Measurements from ENCODE around the gene ALK. TPM values are rescaled to one million over a fixed set of nuclear protein-coding genes. Genes with fewer than 3 reads are reported as not detected.

ALK gene
- total RNA-seq, 1 experiment from 2014 or later: 0.37 TPM

- peak; percentile 54 for DNase-seq (ENCODE audit: low read depth)
Observed at GRCh38 chr2:29455200-29455860, 466.1 kb downstream of the ALK start.

DNA sequence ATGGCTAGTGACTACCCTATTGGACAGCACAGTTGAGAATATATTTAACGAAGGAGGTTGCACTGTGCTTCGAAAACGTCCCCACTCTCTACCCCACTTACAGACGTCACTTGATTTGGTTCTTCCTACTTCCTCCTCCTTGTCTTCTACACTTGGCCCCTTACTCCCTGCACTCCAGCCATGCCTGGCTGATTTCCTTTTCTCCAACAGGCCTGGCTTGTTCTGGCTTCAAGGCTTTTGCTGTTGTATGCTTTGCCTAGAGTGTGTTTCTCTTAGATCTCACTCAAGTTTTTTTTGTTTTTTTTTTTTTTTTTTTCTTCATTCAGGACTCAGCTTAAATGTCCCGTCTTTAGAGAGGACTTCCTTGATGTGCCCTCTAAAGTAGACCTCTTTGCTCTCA is 469.4 kb downstream of the ALK start:
- no peak for DNase-seq (ENCODE audit: low read depth)

DNA sequence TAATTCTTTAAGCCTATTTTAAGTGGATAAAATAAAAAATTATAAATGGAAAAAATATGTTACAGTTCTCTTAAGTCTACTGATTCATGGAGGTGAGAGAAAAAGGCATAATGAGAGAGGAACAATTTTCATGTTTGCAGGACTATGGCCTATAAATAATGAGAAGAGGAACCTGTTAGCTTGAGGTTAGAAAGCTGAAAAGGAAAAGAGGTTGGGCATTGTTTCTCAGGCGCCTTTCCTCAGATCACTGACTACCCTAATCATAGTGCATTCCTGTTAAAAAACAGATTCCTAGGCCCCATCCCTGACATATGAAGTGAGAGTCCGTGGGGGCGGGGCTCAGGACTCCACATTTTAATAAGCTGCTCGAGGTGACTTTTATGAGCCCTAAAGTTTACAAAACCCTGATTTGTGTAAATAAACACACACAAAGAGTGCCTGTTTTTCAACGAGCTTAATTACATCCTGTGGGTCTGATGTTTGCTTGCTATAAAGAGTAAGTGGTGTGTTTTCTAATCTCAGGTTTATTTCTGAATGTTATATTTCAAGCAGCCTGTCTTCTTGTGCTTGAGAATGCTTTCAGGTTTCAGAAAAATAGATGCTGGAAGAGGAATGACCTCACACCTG is 470.7 kb downstream of the ALK start:
- DNase-seq (ENCODE audit: low read depth): no peak

DNA sequence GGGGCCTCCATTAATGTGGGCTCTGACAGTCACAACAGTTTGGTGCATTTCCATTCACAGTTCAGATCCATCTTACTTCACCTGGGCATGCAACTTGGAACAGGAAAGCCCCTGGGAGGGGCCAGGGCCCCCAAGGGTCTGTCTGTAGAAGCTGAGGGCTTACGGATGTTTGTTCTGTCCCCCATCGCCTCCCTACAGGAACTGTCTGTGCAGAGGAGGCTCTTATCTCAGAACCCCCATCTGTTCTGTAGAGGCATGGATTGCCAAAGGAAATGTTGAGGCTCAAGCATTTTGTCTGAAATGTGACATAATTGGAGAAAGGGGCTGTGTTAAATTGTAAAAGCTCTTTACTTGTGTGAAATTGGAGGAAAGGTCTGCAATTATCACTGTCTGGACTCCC is 471.9 kb downstream of the ALK start:
- DNase-seq (ENCODE audit: low read depth): no peak

- DNase-seq (ENCODE audit: low read depth): no peak
Observed at GRCh38 chr2:29448096-29448688, 473.2 kb downstream of the ALK start.

GRCh38 chr2:29447513-29447912 is 473.9 kb downstream of the ALK start:
- DNase-seq (ENCODE audit: low read depth): no peak

- no peak for DNase-seq (ENCODE audit: low read depth)
Observed at GRCh38 chr2:29446847-29447246, 474.5 kb downstream of the ALK start.

- DNase-seq (ENCODE audit: low read depth): peak; percentile 55
Observed at GRCh38 chr2:29444150-29444549, 477.2 kb downstream of the ALK start.

DNA sequence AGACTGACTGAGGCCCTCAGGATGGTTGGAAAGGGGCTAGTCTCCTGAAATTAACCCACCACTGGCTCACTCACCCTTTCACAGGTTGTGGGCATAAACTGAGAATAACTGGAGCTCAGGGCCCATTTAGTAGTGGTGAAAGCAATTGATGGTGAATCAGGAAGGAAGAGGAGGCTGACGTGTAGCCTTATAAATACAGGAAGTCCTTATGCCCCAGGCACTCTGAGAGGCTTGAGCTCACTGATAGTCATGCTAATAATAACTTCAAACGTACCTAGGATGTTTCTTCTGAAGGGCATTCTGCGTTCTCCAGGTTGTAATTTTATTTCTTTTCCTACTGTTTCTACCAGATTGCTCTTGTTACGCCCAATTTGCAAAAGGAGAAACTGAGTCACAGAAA is 477.8 kb downstream of the ALK start:
- DNase-seq (ENCODE audit: low read depth): peak; percentile 93

GRCh38 chr2:29443151-29443550 is 478.2 kb downstream of the ALK start:
- no peak for DNase-seq (ENCODE audit: low read depth)

GRCh38 chr2:29440921-29441623 is 480.3 kb downstream of the ALK start:
- DNase-seq (ENCODE audit: low read depth): no peak

GRCh38 chr2:29433920-29434319 is 487.5 kb downstream of the ALK start:
- no peak for DNase-seq (ENCODE audit: low read depth)

GRCh38 chr2:29433128-29433527 is 488.3 kb downstream of the ALK start:
- no peak for DNase-seq (ENCODE audit: low read depth)

DNA sequence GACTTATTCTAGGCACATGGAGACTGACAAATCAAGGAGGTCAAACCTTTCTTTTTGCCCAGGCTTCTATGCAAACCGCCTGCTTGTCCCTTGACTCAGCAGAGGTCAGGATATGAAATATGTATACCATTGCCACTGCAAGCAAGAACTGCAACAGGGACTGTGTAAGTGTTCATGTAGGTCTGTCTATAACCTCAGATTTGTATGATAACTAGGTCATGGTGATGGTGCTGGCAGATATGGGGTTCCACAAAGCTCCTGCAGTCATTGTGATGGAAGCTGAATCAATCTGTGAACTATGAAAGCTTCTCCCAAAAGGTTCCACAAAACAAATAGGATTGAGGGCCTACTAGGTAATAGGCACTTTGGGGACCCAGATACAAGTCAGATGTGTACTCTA is 489.9 kb downstream of the ALK start:
- DNase-seq (ENCODE audit: low read depth): no peak

DNA sequence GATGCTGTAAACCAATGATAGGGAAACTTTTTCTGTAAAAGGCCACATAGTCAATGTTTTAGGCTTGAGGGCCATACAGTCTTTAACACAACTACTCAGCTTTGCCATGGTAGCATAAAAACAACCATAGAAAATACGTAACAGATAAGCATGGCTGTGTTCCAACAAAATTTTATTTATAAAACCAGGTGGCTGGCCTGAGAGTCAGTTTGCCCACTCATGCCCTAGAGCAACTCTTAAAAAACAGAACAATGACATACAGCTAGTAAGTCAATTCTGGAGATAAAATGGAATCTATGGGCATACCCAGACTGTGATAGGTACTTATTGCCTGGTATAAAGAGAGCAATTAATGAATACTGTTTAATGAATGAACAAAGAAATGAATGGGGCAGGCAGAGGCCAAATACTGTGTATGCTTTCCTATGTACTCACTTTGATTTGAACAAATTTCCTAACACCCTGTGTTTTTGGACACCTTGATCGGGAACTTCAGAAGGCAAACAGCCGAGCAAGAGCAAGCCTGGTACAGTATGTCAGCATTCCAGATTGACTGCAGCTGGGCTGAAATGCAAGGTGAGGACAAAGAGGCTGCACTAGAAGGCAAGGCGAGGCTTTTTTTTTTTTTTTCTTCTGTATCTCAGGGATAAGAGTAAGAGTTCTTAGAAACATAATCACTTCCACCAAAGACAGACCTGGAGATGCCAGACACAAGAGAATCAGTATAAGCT is 490.8 kb downstream of the ALK start:
- DNase-seq (ENCODE audit: low read depth): peak; percentile 67

GRCh38 chr2:29426354-29426753 is 495.0 kb downstream of the ALK start:
- DNase-seq (ENCODE audit: low read depth): no peak

- DNase-seq (ENCODE audit: low read depth): no peak
Observed at GRCh38 chr2:29425866-29426265, 495.5 kb downstream of the ALK start.

- peak; percentile 33 for DNase-seq (ENCODE audit: low read depth)
Observed at GRCh38 chr2:29423061-29423666, 498.2 kb downstream of the ALK start.

DNA sequence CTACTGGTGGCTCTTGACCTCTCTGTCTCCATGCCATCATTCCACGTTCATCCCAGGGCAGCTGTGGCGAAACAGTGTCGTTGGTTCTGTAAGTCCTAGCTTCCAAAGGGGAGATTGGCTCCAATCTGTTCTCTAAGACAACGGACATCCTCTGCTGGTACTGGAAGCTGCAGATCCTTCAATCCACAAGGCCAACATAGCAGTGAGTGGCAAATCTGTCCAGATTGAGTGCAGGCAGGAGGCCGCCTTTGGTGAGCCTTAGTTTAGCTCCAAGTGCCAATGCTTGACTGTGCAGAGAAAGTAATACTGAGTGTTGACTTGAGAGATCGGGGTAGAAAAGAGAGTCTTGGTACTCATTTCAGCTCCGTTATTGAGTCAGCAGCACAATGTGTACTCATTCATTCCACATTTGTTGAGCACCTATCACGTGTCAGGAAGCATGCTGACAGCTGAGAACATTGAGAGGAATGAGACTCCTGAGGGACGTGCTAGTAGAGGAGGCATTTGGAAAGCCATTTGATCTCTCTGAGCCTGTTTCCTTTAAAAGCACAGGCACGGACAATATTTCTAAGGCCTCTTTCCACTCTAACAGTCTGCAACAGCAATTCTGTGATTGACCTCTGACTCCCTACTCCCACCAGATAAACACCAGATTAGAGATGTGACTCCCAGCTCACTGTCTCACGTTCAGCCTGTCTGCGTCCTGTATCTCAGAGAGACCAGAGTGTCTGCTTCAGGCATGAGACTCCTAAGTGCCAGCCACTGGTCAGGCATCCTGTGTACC is 500.2 kb downstream of the ALK start:
- DNase-seq (ENCODE audit: low read depth): peak; percentile 46

DNA sequence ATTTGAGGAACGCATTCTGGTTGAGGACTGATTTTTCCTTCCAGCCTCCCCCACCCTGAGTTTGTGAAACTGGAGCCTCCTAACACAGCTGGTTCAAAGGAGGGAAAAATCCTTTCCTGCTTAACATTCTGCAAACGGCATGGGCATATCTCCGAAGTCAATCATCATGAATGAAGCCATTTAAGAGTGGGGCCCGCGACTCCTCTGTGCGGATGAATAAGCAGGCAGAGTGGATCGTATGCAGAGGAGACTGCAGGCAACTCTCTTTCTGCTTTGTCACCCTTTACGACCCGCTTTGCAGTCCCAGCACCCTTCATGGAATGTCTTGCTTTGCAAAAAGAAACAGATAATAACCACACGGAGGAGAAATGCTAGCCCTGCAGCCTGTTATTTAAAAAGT is 500.9 kb downstream of the ALK start:
- no peak for DNase-seq (ENCODE audit: low read depth)

GRCh38 chr2:29417630-29418029 is 503.8 kb downstream of the ALK start:
- no peak for DNase-seq (ENCODE audit: low read depth)

Measured in M059J (cell line).